Measurements from ENCODE around the gene RASL10B.

The RASL10B gene

GRCh38 chr17:35708149-35708548 is 23.3 kb upstream of the RASL10B start:
- DNase-seq (ENCODE audit: low read depth) = no peak
- H3K4me3 ChIP-seq (ENCODE audit: low read depth, low read length) = no peak overlapping the region
- TF ChIP-seq CTCF (IDR thresholded peaks at IDR 0.05; ENCODE audit: low read depth, low read length, missing control alignments) = no peak
- in situ Hi-C loops (cut with HindIII; ENCODE audit: low sequenced_read_pairs) = no loop called here

GRCh38 chr17:35708951-35709350 is 22.5 kb upstream of the RASL10B start:
- H3K4me3 ChIP-seq (ENCODE audit: low read depth, low read length) = no peak overlapping the region
- no peak for TF ChIP-seq CTCF (IDR thresholded peaks at IDR 0.05; ENCODE audit: low read depth, low read length, missing control alignments)
- in situ Hi-C loops (cut with HindIII; ENCODE audit: low sequenced_read_pairs) = no loop called here
- no peak for DNase-seq (ENCODE audit: low read depth)

- H3K4me3 ChIP-seq (ENCODE audit: low read depth, low read length) = no peak overlapping the region
- in situ Hi-C loops (cut with HindIII; ENCODE audit: low sequenced_read_pairs) = no loop called here
- no peak for TF ChIP-seq CTCF (IDR thresholded peaks at IDR 0.05; ENCODE audit: low read depth, low read length, missing control alignments)
- no peak for DNase-seq (ENCODE audit: low read depth)
These were observed 21.6 kb upstream of the RASL10B start for GRCh38 chr17:35709874-35710273.

GRCh38 chr17:35710950-35711349 is 20.5 kb upstream of the RASL10B start:
- in situ Hi-C loops (cut with HindIII; ENCODE audit: low sequenced_read_pairs) = no loop called here
- TF ChIP-seq CTCF (IDR thresholded peaks at IDR 0.05; ENCODE audit: low read depth, low read length, missing control alignments) = no peak
- DNase-seq (ENCODE audit: low read depth) = no peak
- no peak overlapping the region for H3K4me3 ChIP-seq (ENCODE audit: low read depth, low read length)

- H3K4me3 ChIP-seq (ENCODE audit: low read depth, low read length) = no peak overlapping the region
- in situ Hi-C loops (cut with HindIII; ENCODE audit: low sequenced_read_pairs) = no loop called here
- DNase-seq (ENCODE audit: low read depth) = peak; percentile 95
- no peak for TF ChIP-seq CTCF (IDR thresholded peaks at IDR 0.05; ENCODE audit: low read depth, low read length, missing control alignments)
These were observed 18.2 kb upstream of the RASL10B start for GRCh38 chr17:35713069-35713728.

- DNase-seq (ENCODE audit: low read depth) = no peak
- no peak overlapping the region for H3K4me3 ChIP-seq (ENCODE audit: low read depth, low read length)
- in situ Hi-C loops (cut with HindIII; ENCODE audit: low sequenced_read_pairs) = no loop called here
- TF ChIP-seq CTCF (IDR thresholded peaks at IDR 0.05; ENCODE audit: low read depth, low read length, missing control alignments) = no peak
These were observed 16.5 kb upstream of the RASL10B start for GRCh38 chr17:35714988-35715387.
